PFSK-1 (cell line): ENCODE measurements around the gene PHF20.

Source experiments
- POLR2AphosphoS5 ChIP-seq: IDR thresholded peaks from 2 replicates; pipeline ENCODE4 v1.6.1; 2012; ENCODE audit warnings: low read depth, mild to moderate bottlenecking, control low read depth, low read length, moderate library complexity
- SIN3A ChIP-seq: IDR thresholded peaks from 2 replicates; pipeline ENCODE4 v1.6.1; 2012; ENCODE audit warnings: mild to moderate bottlenecking, low read length, moderate library complexity, borderline replicate concordance; ENCODE audit not compliant: insufficient read depth

DNA sequence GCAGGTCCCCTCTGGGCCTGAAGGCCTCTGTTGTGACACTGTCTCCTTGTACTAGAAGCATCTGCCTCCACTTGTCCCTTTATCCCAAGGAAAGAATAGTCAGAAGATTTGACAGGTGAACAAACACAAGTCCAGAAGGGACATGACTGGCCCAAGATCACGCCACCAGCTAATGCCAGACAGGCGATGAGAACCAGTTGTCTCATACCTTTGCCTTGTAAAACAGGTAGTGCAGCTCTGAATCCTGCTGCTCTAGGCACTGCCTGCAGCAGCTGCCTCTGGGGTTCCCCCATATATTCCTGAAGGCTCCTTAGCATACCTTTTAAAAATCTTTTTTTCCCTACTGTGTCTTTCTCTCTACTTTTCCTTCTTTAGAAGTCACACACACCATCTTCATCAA, 157.5 kb downstream of the PHF20 start:
- TF ChIP-seq POLR2AphosphoS5 (no peak), SIN3A (no peak)
